Activated CD4-positive, alpha-beta T cell treated with anti-CD3 and anti-CD28 coated beads, Interleukin-2, amount 50 U/mL, for 48 hours (primary cell): ENCODE data around the gene DNAJB7.
A peak's percentile ranks its signal among the peaks of the same experiment; 100 is the strongest.
"Not testable (repeated sequence)": the region's sequence is repeated elsewhere in the genome, so short reads cannot be mapped to it uniquely, and the experiment has no call there.

ENCODE experiments used
- DNase-seq, 2 experiments: peaks; one replicate each; pipeline ENCODE4 v3.0.0-alpha.2; 2020

DNAJB7 gene

GRCh38 chr22:40838486-40838885 lies 23.4 kb downstream of the DNAJB7 start:
- DNase-seq: no peak

GRCh38 chr22:40834619-40835018 lies 27.3 kb downstream of the DNAJB7 start:
- DNase-seq: no peak

GRCh38 chr22:40829131-40829530 lies 32.8 kb downstream of the DNAJB7 start:
- no peak for DNase-seq

- DNase-seq: no peak
Measured at GRCh38 chr22:40826984-40827741, 34.8 kb downstream of the DNAJB7 start.

- not testable (repeated sequence) for DNase-seq
Measured at GRCh38 chr22:40826292-40826691, 35.6 kb downstream of the DNAJB7 start.

- DNase-seq: no peak
Measured at GRCh38 chr22:40823426-40823825, 38.5 kb downstream of the DNAJB7 start.

- peak in 1 of 2 experiments; percentile 10 for DNase-seq
Measured at GRCh38 chr22:40819599-40820140, 42.2 kb downstream of the DNAJB7 start.

- peak; percentile 89 to 90 for DNase-seq
Measured at GRCh38 chr22:40818747-40819598, 42.9 kb downstream of the DNAJB7 start, which contains the start of gene SLC25A17. TSS of gene SLC25A17 (minus strand) at chr22:40819346. CDS start at chr22:40819248, 98 bp downstream.

- no peak for DNase-seq
Measured at GRCh38 chr22:40818192-40818746, 43.6 kb downstream of the DNAJB7 start.

GRCh38 chr22:40817737-40818136 lies 44.2 kb downstream of the DNAJB7 start:
- no peak for DNase-seq

GRCh38 chr22:40813912-40814315 lies 48.0 kb downstream of the DNAJB7 start:
- no peak for DNase-seq
